Heart left ventricle (tissue), 16 donors: ENCODE data around the gene MCTP1. TPM values are rescaled to one million over a fixed set of nuclear protein-coding genes. Genes with fewer than 3 reads are reported as not detected.
A peak's percentile ranks its signal among the peaks of the same experiment; 100 is the strongest.

Experiments
- ATAC-seq, 4 donors: fragments of 200-7000 bp; cut with Tn5 transposase; one replicate each; pipeline ENCODE4 v1.9.1; 2020 to 2022; ENCODE audit warnings: moderate library complexity in 4 of 4, mild to moderate bottlenecking in 3 of 4, moderate number of reproducible peaks in 1 of 4
- DNase-seq, 5 donors: peaks; one replicate each; pipeline ENCODE4 v3.0.0-alpha.2; 2020
- H3K27ac ChIP-seq, 12 donors: fragments of 200-600 bp; sonication (generic) in 4 of 12; one replicate each; pipeline versions ENCODE4 v1.5.0 to v1.8.0; 2016 to 2022; ENCODE audit warnings: mild to moderate bottlenecking in 2 of 12
- H3K27me3 ChIP-seq, 9 donors: fragments of 200-600 bp; sonication (generic) in 2 of 9; one replicate each; pipeline versions ENCODE4 v1.5.1 to v1.8.0; 2016 to 2022; ENCODE audit warnings: mild to moderate bottlenecking in 3 of 9
- H3K36me3 ChIP-seq, 9 donors: fragments of 200-600 bp; sonication (generic) in 2 of 9; one replicate each; pipeline versions ENCODE4 v1.5.0 to v1.8.0; 2018 to 2022; ENCODE audit warnings: mild to moderate bottlenecking in 2 of 9
- H3K4me1 ChIP-seq, 12 donors: fragments of 200-600 bp; sonication (generic) in 4 of 12; one replicate each; pipeline versions ENCODE4 v1.5.0 to v1.8.0; 2016 to 2022; ENCODE audit warnings: mild to moderate bottlenecking in 3 of 12
- H3K4me3 ChIP-seq, 12 donors: fragments of 200-600 bp; sonication (generic) in 4 of 12; one replicate each; pipeline versions ENCODE4 v1.5.0 to v1.8.0; 2017 to 2022; ENCODE audit warnings: mild to moderate bottlenecking in 9 of 12, moderate library complexity in 4 of 12
- H3K9me3 ChIP-seq, 12 donors: fragments of 200-600 bp; sonication (generic) in 4 of 12; one replicate each; pipeline versions ENCODE4 v1.5.0 to v1.8.0; 2016 to 2022; ENCODE audit warnings: mild to moderate bottlenecking in 1 of 12
- CTCF ChIP-seq, 12 donors: fragments of 200-600 bp; sonication (generic) in 4 of 12; IDR thresholded peaks; one replicate each; pipeline versions ENCODE4 v1.5.0 to v1.8.0; 2018 to 2022; ENCODE audit warnings: antibody characterized with exemption in 12 of 12, mild to moderate bottlenecking in 5 of 12
- POLR2A ChIP-seq, 2 donors: fragments of 450-650 bp; IDR thresholded peaks; one replicate each; pipeline ENCODE4 v1.6.1; 2017; ENCODE audit warnings: antibody characterized with exemption in 2 of 2, mild to moderate bottlenecking in 2 of 2, moderate library complexity in 2 of 2
- WGBS, 4 donors: extraction: QIAGEN DNeasy Blood & Tissue Kit in 2 of 4; methylation state at CpG; one replicate each; pipeline versions ENCODE4 v1.1.5 to v1.1.7; 2013 to 2018; 5-methylcytosine and 5-hydroxymethylcytosine counted together
- intact Hi-C, 10 donors: fragments of 100-400 bp; cut with DNase I; formaldehyde crosslinking; loops; one replicate each; pipeline versions ENCODE4 v1.11.1 to v1.14.2; 2022
- polyA plus RNA-seq, 2 donors: library from polyadenylated mRNA; stranded (reverse); fragments of 200-250 nt; gene quantifications; one replicate each; pipeline ENCODE4 v1.2.3, GENCODE V29; 2013
- total RNA-seq, 9 donors: library from RNA; depleted of rRNA in 2 of 9; stranded (reverse); fragments of >200 nt in 2 of 9; fragmentation: NEBNext Ultra II Directional in 3 of 9; extraction: Animal tissue kit (Norgen Biotek cat#: 25700) in 3 of 9; gene quantifications; one replicate each; pipeline versions ENCODE4 v1.1.0 to v1.2.4, GENCODE V29; 2016 to 2023
- donor health status: ischemic (EF 13 %, LVEDD 7.1; RV severe dilation, severe dysfunction).
- donor health status: healthy with polysubstance abuse.
- donor health status: DM: no; HTN: yes; CAD: no.
- donor health status: DM: no; HTN: no; CAD: no.
- donor health status: ischemic (EF 25% LVEDD 6.9; RV normal size, moderate dysfunction).
- donor health status: ischemic (EF 25% LVEDD 5.7; RV mildly dilated, moderate dysfunction).
- donor health status: healthy.
- donor health status: DM: yes; HTN: yes; CAD: no.
- donor health status: ischemic (EF 35%, LVEDD 5.7; RV mildly dilated, moderate dysfunction).
- donor health status: nonischemic (EF 11% LVEDD 7.7; RV severe dilation, severe dysfunction).
- donor health status: DM: yes; HTN: yes; CAD: no.
- donor health status: PGD.
- donor health status: ischemic (EF 29% LVEDD 5.4; RV normal size, mild dysfunction).
- donor health status: nonischemic (EF 23%, LVEDD 6.1; RV moderate dilation, normal function).

MCTP1 gene
- total and polyA plus RNA-seq, 11 donors: 0.91 to 28.4 (median 6.1) TPM

- no peaks in the 10 kb centered on the region for H3K36me3 ChIP-seq
- DNase-seq (no peak), ATAC-seq (no peak)
- peaks cover 0 to 8% (median 0%) of the 10 kb centered on the region in 12 donors for H3K4me1 ChIP-seq
- peaks cover 0 to 1% (median 0%) of the 10 kb centered on the region in 12 donors for H3K9me3 ChIP-seq
- intact Hi-C loops: no loop called here
- TF ChIP-seq POLR2A (IDR thresholded peaks at IDR 0.05) (no peak), CTCF (IDR thresholded peaks at IDR 0.05) (no peak)
- H3K27ac ChIP-seq: no peak overlapping the region
- no peaks in the 10 kb centered on the region for H3K27me3 ChIP-seq
- no peak overlapping the region for H3K4me3 ChIP-seq
Measured at GRCh38 chr5:95163079-95163478, 121.8 kb downstream of the MCTP1 start.

- intact Hi-C loops: no loop called here
- H3K9me3 ChIP-seq: no peaks in the 10 kb centered on the region
- H3K27me3 ChIP-seq: no peaks in the 10 kb centered on the region
- H3K4me3 ChIP-seq: no peak overlapping the region
- peaks cover 0 to 8% (median 0%) of the 10 kb centered on the region in 12 donors for H3K4me1 ChIP-seq
- H3K27ac ChIP-seq: no peak overlapping the region
- DNase-seq (no peak), ATAC-seq (no peak)
- H3K36me3 ChIP-seq: no peaks in the 10 kb centered on the region
- TF ChIP-seq POLR2A (IDR thresholded peaks at IDR 0.05) (no peak), CTCF (IDR thresholded peaks at IDR 0.05) (no peak)
Measured at GRCh38 chr5:95162231-95162992, 122.5 kb downstream of the MCTP1 start.

- H3K36me3 ChIP-seq: no peaks in the 10 kb centered on the region
- H3K4me1 ChIP-seq: peaks cover 0 to 8% (median 0%) of the 10 kb centered on the region in 12 donors
- no peak overlapping the region for H3K4me3 ChIP-seq
- intact Hi-C loops: no loop called here
- H3K27me3 ChIP-seq: no peaks in the 10 kb centered on the region
- no peak for TF ChIP-seq POLR2A (IDR thresholded peaks at IDR 0.05)
- DNase-seq (no peak), ATAC-seq (no peak)
- 92 to 100% (median 95%) methylated on average over 1 of the region's 1 CpG for WGBS, 4 donors
- H3K9me3 ChIP-seq: no peaks in the 10 kb centered on the region
- H3K27ac ChIP-seq: no peak overlapping the region
Measured at GRCh38 chr5:95159603-95160002, 125.3 kb downstream of the MCTP1 start.

GRCh38 chr5:95155888-95156287, 129.0 kb downstream of the MCTP1 start:
- no peak for ATAC-seq
- no peaks in the 10 kb centered on the region for H3K27me3 ChIP-seq
- no peak overlapping the region for H3K4me3 ChIP-seq
- no peak for DNase-seq
- H3K9me3 ChIP-seq: no peaks in the 10 kb centered on the region
- peaks cover 0 to 16% (median 0%) of the 10 kb centered on the region in 12 donors for H3K4me1 ChIP-seq
- 54 to 67% (median 58%) methylated on average over 2 of the region's 2 CpGs for WGBS, 4 donors
- no peak for TF ChIP-seq POLR2A (IDR thresholded peaks at IDR 0.05)
- TF ChIP-seq CTCF (IDR thresholded peaks at IDR 0.05): no peak
- no peaks in the 10 kb centered on the region for H3K36me3 ChIP-seq
- intact Hi-C loops: no loop called here
- H3K27ac ChIP-seq: no peak overlapping the region

- DNase-seq: no peak
- H3K4me1 ChIP-seq: peaks cover 0 to 16% (median 0%) of the 10 kb centered on the region in 12 donors
- ATAC-seq: no peak
- WGBS, 4 donors: 33 to 51% (median 42%) methylated on average over 2 of the region's 2 CpGs
- intact Hi-C loops: no loop called here
- H3K9me3 ChIP-seq: peaks cover 0 to 3% (median 0%) of the 10 kb centered on the region in 12 donors
- H3K4me3 ChIP-seq: no peak overlapping the region
- no peaks in the 10 kb centered on the region for H3K36me3 ChIP-seq
- TF ChIP-seq POLR2A (IDR thresholded peaks at IDR 0.05): no peak
- no peak for TF ChIP-seq CTCF (IDR thresholded peaks at IDR 0.05)
- H3K27ac ChIP-seq: peak overlapping the region in 3 of 12 donors; percentile 10 to 29 (median 25)
- H3K27me3 ChIP-seq: no peaks in the 10 kb centered on the region
Measured at GRCh38 chr5:95153511-95153910, 131.4 kb downstream of the MCTP1 start.
